Measurements from ENCODE around the gene CDKAL1.

The CDKAL1 gene

GRCh38 chr6:20633566-20634340 lies 99.5 kb downstream of the CDKAL1 start:
- Histone ChIP-seq H3K79me1 (ENCODE audit: low read length) (peaks cover 4% of the 10 kb centered on the region), H2BK15ac (replicated peaks; ENCODE audit: low read depth) (no peak overlapping the region)
- no CpG with 5 or more reads among the region's 2 CpGs for WGBS (ENCODE audit: extremely low coverage, insufficient coverage, low lambda C conversion rate)

GRCh38 chr6:20639161-20639560 lies 104.9 kb downstream of the CDKAL1 start:
- Histone ChIP-seq H3K79me2 (ENCODE audit: control insufficient read depth, insufficient read depth, low read length) (no peaks in the 10 kb centered on the region), H3K56ac (ENCODE audit: low read length) (no peak overlapping the region), H3K4ac (ENCODE audit: low read depth, low read length) (no peak overlapping the region), H3K36me3 (ENCODE audit: control insufficient read depth, insufficient read depth, low read length) (no peaks in the 10 kb centered on the region), H3K4me2 (ENCODE audit: low read length) (no peak overlapping the region), H2BK15ac (replicated peaks; ENCODE audit: low read depth) (no peak overlapping the region), H3K23ac (ENCODE audit: low read length) (no peak overlapping the region), H4K8ac (ENCODE audit: low read depth, low read length) (no peak overlapping the region), H3K4me3 (ENCODE audit: low read length) (no peak overlapping the region), H3K18ac (ENCODE audit: low read length) (no peak overlapping the region), H2BK5ac (ENCODE audit: low read length) (no peak overlapping the region), H2BK120ac (ENCODE audit: low read depth, low read length) (no peak overlapping the region), H3K79me1 (ENCODE audit: low read length) (no peaks in the 10 kb centered on the region), H2AK5ac (ENCODE audit: low read length) (no peak overlapping the region), H3K4me1 (ENCODE audit: control insufficient read depth, low read depth, low read length) (peaks cover 1% of the 10 kb centered on the region), H3K9ac (ENCODE audit: low read length) (no peak overlapping the region), H3K27ac (ENCODE audit: low read depth, low read length) (no peak overlapping the region), H3K27me3 (ENCODE audit: insufficient read depth, low read length, poor library complexity) (no peaks in the 10 kb centered on the region), H4K5ac (ENCODE audit: low read length) (no peak overlapping the region)
- DNase-seq = no peak
- WGBS (ENCODE audit: extremely low coverage, insufficient coverage, low lambda C conversion rate) = no CpG with 5 or more reads among the region's 4 CpGs

More at GRCh38 chr6:20633566-20634340, 99.5 kb downstream of the CDKAL1 start:
- Histone ChIP-seq H4K5ac (ENCODE audit: low read length) (no peak overlapping the region), H3K4me3 (ENCODE audit: low read length) (no peak overlapping the region), H3K4me1 (ENCODE audit: control insufficient read depth, low read depth, low read length) (peaks cover 5% of the 10 kb centered on the region), H3K27ac (ENCODE audit: low read depth, low read length) (no peak overlapping the region), H2BK120ac (ENCODE audit: low read depth, low read length) (no peak overlapping the region), H3K79me2 (ENCODE audit: control insufficient read depth, insufficient read depth, low read length) (peaks cover 1% of the 10 kb centered on the region), H3K56ac (ENCODE audit: low read length) (no peak overlapping the region), H3K4me2 (ENCODE audit: low read length) (no peak overlapping the region), H3K9ac (ENCODE audit: low read length) (no peak overlapping the region), H4K8ac (ENCODE audit: low read depth, low read length) (no peak overlapping the region), H2AK5ac (ENCODE audit: low read length) (no peak overlapping the region), H3K4ac (ENCODE audit: low read depth, low read length) (no peak overlapping the region), H2BK5ac (ENCODE audit: low read length) (no peak overlapping the region), H3K36me3 (ENCODE audit: control insufficient read depth, insufficient read depth, low read length) (no peaks in the 10 kb centered on the region), H3K23ac (ENCODE audit: low read length) (no peak overlapping the region), H3K27me3 (ENCODE audit: insufficient read depth, low read length, poor library complexity) (no peaks in the 10 kb centered on the region), H3K18ac (ENCODE audit: low read length) (no peak overlapping the region)
- no peak for DNase-seq

- Histone ChIP-seq H3K79me1 (ENCODE audit: low read length) (no peaks in the 10 kb centered on the region), H2BK15ac (replicated peaks; ENCODE audit: low read depth) (no peak overlapping the region)
- WGBS (ENCODE audit: extremely low coverage, insufficient coverage, low lambda C conversion rate) = no CpG with 5 or more reads among the region's 2 CpGs
Observed at GRCh38 chr6:20640181-20640580, 105.9 kb downstream of the CDKAL1 start.

GRCh38 chr6:20642441-20642840 lies 108.2 kb downstream of the CDKAL1 start:
- no peak overlapping the region for H2BK5ac ChIP-seq (ENCODE audit: low read length)

More at GRCh38 chr6:20640181-20640580, 105.9 kb downstream of the CDKAL1 start:
- H3K9ac ChIP-seq (ENCODE audit: low read length) = no peak overlapping the region
- H3K4me1 ChIP-seq (ENCODE audit: control insufficient read depth, low read depth, low read length) = peaks cover 1% of the 10 kb centered on the region
- H3K36me3 ChIP-seq (ENCODE audit: control insufficient read depth, insufficient read depth, low read length) = no peaks in the 10 kb centered on the region
- no peak overlapping the region for H3K4ac ChIP-seq (ENCODE audit: low read depth, low read length)
- no peak overlapping the region for H3K18ac ChIP-seq (ENCODE audit: low read length)
- no peak overlapping the region for H2BK120ac ChIP-seq (ENCODE audit: low read depth, low read length)
- no peak overlapping the region for H3K27ac ChIP-seq (ENCODE audit: low read depth, low read length)
- H4K8ac ChIP-seq (ENCODE audit: low read depth, low read length) = no peak overlapping the region
- H2BK5ac ChIP-seq (ENCODE audit: low read length) = no peak overlapping the region
- no peak overlapping the region for H3K56ac ChIP-seq (ENCODE audit: low read length)
- DNase-seq = no peak
- no peak overlapping the region for H2AK5ac ChIP-seq (ENCODE audit: low read length)
- H4K5ac ChIP-seq (ENCODE audit: low read length) = no peak overlapping the region
- H3K27me3 ChIP-seq (ENCODE audit: insufficient read depth, low read length, poor library complexity) = no peaks in the 10 kb centered on the region
- H3K4me3 ChIP-seq (ENCODE audit: low read length) = no peak overlapping the region
- no peaks in the 10 kb centered on the region for H3K79me2 ChIP-seq (ENCODE audit: control insufficient read depth, insufficient read depth, low read length)
- no peak overlapping the region for H3K4me2 ChIP-seq (ENCODE audit: low read length)
- no peak overlapping the region for H3K23ac ChIP-seq (ENCODE audit: low read length)

GRCh38 chr6:20644667-20645370 lies 110.6 kb downstream of the CDKAL1 start:
- Histone ChIP-seq H3K27ac (ENCODE audit: low read depth, low read length) (no peak overlapping the region), H3K4me2 (ENCODE audit: low read length) (no peak overlapping the region), H3K4me3 (ENCODE audit: low read length) (no peak overlapping the region), H3K79me2 (ENCODE audit: control insufficient read depth, insufficient read depth, low read length) (no peaks in the 10 kb centered on the region), H3K56ac (ENCODE audit: low read length) (no peak overlapping the region), H2BK5ac (ENCODE audit: low read length) (no peak overlapping the region), H3K36me3 (ENCODE audit: control insufficient read depth, insufficient read depth, low read length) (no peaks in the 10 kb centered on the region), H3K18ac (ENCODE audit: low read length) (no peak overlapping the region), H2BK120ac (ENCODE audit: low read depth, low read length) (no peak overlapping the region), H3K9ac (ENCODE audit: low read length) (no peak overlapping the region), H3K79me1 (ENCODE audit: low read length) (no peaks in the 10 kb centered on the region), H4K5ac (ENCODE audit: low read length) (no peak overlapping the region), H3K4me1 (ENCODE audit: control insufficient read depth, low read depth, low read length) (peaks cover 1% of the 10 kb centered on the region), H3K4ac (ENCODE audit: low read depth, low read length) (no peak overlapping the region), H2BK15ac (replicated peaks; ENCODE audit: low read depth) (no peak overlapping the region), H3K23ac (ENCODE audit: low read length) (no peak overlapping the region), H4K8ac (ENCODE audit: low read depth, low read length) (no peak overlapping the region), H2AK5ac (ENCODE audit: low read length) (no peak overlapping the region), H3K27me3 (ENCODE audit: insufficient read depth, low read length, poor library complexity) (no peaks in the 10 kb centered on the region)
- 100% methylated on average over 1 of the region's 5 CpGs for WGBS (ENCODE audit: extremely low coverage, insufficient coverage, low lambda C conversion rate)
- DNase-seq = no peak

More at GRCh38 chr6:20642441-20642840, 108.2 kb downstream of the CDKAL1 start:
- Histone ChIP-seq H3K23ac (ENCODE audit: low read length) (no peak overlapping the region), H4K8ac (ENCODE audit: low read depth, low read length) (no peak overlapping the region), H3K36me3 (ENCODE audit: control insufficient read depth, insufficient read depth, low read length) (no peaks in the 10 kb centered on the region), H3K4me3 (ENCODE audit: low read length) (no peak overlapping the region), H3K79me2 (ENCODE audit: control insufficient read depth, insufficient read depth, low read length) (no peaks in the 10 kb centered on the region), H2BK120ac (ENCODE audit: low read depth, low read length) (no peak overlapping the region), H3K56ac (ENCODE audit: low read length) (no peak overlapping the region), H3K9ac (ENCODE audit: low read length) (no peak overlapping the region), H3K79me1 (ENCODE audit: low read length) (no peaks in the 10 kb centered on the region), H3K18ac (ENCODE audit: low read length) (no peak overlapping the region), H3K4me2 (ENCODE audit: low read length) (no peak overlapping the region), H4K5ac (ENCODE audit: low read length) (no peak overlapping the region), H3K27me3 (ENCODE audit: insufficient read depth, low read length, poor library complexity) (no peaks in the 10 kb centered on the region), H3K27ac (ENCODE audit: low read depth, low read length) (no peak overlapping the region), H3K4me1 (ENCODE audit: control insufficient read depth, low read depth, low read length) (peaks cover 1% of the 10 kb centered on the region), H2BK15ac (replicated peaks; ENCODE audit: low read depth) (no peak overlapping the region), H2AK5ac (ENCODE audit: low read length) (no peak overlapping the region), H3K4ac (ENCODE audit: low read depth, low read length) (no peak overlapping the region)
- DNase-seq = no peak
- WGBS (ENCODE audit: extremely low coverage, insufficient coverage, low lambda C conversion rate) = no CpG with 5 or more reads among the region's 4 CpGs
